Measurements from ENCODE around the gene YY1AP1.

GRCh38 chr1:155650231-155650757 lies 38.3 kb downstream of the YY1AP1 start:
- TF ChIP-seq CTCF (IDR thresholded peaks at IDR 0.05) (no peak), ZBTB33 (IDR thresholded peaks at IDR 0.05; ENCODE audit: borderline replicate concordance, low read depth) (no peak), REST (IDR thresholded peaks at IDR 0.05; ENCODE audit: low read depth, low read length) (no peak), RAD21 (IDR thresholded peaks at IDR 0.05; ENCODE audit: low read length) (no peak), RXRA (IDR thresholded peaks at IDR 0.05; ENCODE audit: borderline replicate concordance, low read depth) (no peak), SIN3A (IDR thresholded peaks at IDR 0.05; ENCODE audit: borderline replicate concordance, low read depth, low read length) (no peak), EP300 (IDR thresholded peaks at IDR 0.05; ENCODE audit: borderline replicate concordance in 1 of 2, low read depth in 1 of 2, low read length in 1 of 2) (no peak), JUND (IDR thresholded peaks at IDR 0.05) (no peak), TAF1 (IDR thresholded peaks at IDR 0.05; ENCODE audit: borderline replicate concordance, low read depth, low read length) (no peak), POLR2AphosphoS5 (IDR thresholded peaks at IDR 0.05; ENCODE audit: low read depth, low read length) (no peak), MAX (IDR thresholded peaks at IDR 0.05; ENCODE audit: low read depth) (no peak)

All from SK-N-SH (cell line).